ENCODE data around the gene RNU4-1.

- TF ChIP-seq POLR2A (IDR thresholded peaks at IDR 0.05) (no peak), POLR2AphosphoS5 (IDR thresholded peaks at IDR 0.05) (no peak), CTCF (IDR thresholded peaks at IDR 0.05 in 8 of 11, conservative IDR thresholded peaks at IDR 0.05 in 3 of 11) (no peak)
These were observed 28.0 kb downstream of the RNU4-1 start for GRCh38 chr12:120264904-120265472.
